ENCODE data around the gene ERI2.
"Not testable (repeated sequence)": the region's sequence is repeated elsewhere in the genome, so short reads cannot be mapped to it uniquely, and the experiment has no call there.

Gene ERI2

DNA sequence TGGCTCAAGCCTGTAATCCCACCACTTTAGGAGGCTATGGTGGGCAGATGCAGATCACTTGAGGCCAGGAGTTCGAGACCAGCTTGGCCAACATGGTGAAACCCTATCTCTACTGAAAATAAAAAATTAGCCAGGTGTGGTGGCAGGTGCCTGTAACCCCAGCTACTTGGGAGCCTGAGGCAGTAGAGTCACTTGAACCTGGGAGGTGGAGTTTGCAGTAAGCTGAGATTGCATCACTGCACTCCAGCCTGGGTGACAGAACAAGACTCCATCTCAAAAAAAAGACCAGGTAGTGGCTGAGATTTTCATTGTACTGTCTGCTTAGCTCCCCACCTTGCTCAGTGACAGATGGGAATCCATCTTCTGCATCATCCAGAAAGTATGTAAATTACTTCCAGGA lies 41.8 kb downstream of the ERI2 start:
- DNase-seq (ENCODE audit: low read depth in 2 of 2) = not testable (repeated sequence)

DNA sequence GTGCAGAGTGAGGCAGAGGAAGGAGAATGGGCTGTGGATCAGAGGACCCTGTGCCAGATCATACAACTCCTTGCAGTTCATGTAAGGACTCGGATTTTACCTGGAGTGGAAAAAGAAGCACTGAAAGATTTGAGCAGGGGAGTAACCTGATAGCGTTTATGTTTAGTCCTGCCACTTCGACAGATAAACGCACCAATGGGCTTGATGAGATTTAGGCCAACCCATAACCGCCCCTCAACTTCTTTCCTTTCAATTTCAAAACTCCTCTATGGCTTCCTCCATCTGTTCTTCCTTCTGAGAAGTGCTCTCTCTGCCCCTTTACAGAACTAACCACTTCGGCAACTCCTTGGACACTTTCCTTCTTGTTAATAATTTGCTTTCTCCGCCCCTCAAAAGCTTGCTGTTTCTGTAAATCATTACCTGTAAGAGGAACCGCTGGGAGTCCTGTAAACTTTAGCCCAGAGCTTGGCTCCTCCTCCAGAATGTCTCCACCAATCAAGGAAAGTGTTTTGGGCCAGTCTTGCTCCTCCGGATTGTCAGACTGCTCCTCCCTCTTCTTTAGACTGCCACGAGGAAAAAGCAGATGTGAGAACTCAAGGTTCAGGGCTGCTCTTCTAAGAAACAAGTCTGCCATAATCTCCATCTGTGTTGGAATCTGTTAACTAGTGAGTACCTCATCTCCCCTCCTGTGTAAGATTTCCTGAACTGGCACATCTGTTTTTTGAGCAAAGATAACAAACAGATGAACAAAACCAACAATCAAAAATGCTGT lies 42.6 kb downstream of the ERI2 start, which contains the start of gene ACSM3:
ACSM3 (plus strand) TSS at position 554 of the 772 bp plus-strand sequence. CDS start 6,021 bp downstream, outside the sequence.
- DNase-seq (ENCODE audit: low read depth in 2 of 2) = peak in 1 of 2 experiments; percentile 19

DNA sequence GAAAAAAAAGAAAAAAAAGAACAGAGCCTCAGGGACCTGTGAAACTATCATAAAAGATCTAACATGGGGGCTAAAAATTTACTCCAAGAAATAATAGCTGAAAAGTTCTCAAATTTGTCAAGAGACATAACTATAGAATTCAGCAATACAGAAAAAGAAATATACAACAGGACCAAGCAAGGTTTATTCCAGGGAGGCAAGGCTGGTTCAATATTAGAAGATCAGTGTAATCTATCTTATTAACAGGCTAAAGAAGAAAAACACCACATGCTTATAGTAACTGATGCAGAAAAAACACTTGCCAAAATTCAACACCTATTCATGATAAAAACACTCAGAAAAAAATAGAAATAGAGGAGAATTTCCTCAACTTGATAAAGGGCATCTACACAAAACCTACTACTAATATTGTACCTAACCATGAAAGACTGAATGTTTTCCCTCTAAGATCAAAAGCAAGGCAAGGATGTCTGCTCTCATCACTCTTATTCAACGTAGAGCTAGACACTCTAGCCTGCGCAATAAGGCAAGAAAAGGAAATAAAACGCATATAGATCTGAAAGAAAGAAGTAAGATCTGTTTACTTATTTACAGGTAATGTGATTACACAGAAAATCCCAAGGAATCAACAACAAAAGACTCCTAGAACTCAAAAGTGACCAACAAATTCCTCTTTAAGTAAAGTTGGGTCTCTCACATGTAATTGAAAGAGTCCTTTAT lies 43.7 kb downstream of the ERI2 start:
- no peak for DNase-seq (ENCODE audit: low read depth in 2 of 2)

DNA sequence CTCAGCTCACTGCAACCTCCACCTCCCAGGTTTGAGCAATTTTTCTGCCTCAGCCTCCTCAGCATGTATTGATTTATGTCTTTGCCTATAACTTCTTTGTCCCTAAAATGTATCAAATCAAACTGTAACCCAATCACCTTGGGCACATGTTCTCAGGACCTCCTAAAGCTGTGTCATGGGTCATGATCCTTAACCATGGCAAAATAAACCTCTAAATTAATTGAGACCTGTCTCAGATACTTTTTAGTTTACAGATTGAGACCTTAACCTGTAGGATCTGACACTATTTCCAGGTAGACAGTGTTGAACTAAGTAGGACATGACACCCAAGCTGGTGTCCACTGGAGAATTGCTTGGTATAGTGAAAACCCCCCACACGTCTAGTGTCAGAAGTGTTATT lies 45.1 kb downstream of the ERI2 start:
- DNase-seq (ENCODE audit: low read depth in 2 of 2) = no peak

DNA sequence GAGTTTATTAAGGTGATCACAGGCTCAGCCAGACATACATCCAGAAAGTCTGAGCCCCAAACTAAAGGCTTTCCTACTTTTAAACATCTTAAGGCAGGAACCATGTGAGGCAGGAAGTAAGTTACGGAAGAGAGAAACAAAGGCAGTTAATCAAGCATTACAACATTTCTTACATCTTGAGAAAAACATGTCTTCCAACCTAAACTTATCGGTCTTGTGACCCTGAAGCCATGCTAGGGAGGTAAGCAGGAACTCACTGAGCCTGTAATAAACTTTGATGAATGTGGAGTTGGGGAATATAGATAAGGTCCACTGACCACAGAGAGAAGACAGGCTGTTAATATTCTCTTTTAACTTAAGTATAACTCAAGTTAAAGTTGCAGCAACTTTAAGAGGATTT lies 45.9 kb downstream of the ERI2 start:
- no peak for DNase-seq (ENCODE audit: low read depth in 2 of 2)

DNA sequence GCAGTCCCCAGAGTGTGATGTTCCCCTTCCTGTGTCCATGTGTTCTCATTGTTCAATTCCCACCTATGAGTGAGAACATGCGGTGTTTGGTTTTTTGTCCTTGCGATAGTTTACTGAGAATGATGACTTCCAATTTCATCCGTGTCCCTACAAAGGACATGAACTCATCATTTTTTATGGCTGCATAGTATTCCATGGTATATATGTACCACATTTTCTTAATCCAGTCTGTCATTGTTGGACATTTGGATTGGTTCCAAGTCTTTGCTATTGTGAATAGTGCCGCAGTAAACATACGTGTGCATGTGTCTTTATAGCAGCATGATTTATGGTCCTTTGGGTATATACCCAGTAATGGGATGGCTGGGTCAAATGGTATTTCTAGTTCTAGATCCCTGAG lies 50.5 kb downstream of the ERI2 start:
- DNase-seq (ENCODE audit: low read depth in 2 of 2) = not testable (repeated sequence)

DNA sequence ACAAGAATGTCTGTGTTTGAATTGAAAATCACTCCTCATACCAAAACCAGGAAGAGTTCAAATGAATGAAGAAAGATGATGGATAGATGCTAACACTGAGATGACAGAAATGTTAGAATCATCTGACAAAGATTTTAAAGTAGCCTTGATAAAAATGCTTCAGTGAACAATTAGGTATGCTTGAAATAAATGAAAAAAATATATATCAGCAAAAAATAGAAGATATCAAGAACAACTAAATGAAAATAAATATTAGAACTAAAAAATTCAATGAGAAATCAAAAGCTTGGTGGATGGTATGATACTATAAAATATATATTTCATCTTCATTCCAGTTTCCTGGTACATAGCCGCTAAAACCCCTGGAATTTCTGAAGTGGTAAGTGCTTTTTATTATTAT lies 51.0 kb downstream of the ERI2 start:
- DNase-seq (ENCODE audit: low read depth in 2 of 2) = no peak

DNA sequence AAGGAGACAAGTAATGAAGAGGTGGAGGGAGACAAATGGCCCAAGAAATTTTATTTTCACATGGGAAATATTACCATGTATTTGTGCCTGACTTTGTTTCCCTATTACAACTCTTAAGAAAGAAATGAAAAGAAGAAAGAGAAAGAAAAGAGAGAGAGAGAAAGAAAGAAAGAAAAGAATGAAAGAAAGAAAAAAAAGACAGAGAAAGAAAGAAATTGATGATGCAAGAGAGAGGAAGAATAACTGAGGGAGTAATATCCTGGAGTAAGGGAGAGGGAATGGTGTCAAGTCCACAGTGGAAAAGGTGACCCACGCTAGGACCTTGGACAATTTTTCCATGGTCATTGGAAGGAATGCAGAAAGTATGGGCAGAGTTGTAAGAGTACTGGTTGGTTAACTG lies 52.5 kb downstream of the ERI2 start:
- no peak for DNase-seq (ENCODE audit: low read depth in 2 of 2)

DNA sequence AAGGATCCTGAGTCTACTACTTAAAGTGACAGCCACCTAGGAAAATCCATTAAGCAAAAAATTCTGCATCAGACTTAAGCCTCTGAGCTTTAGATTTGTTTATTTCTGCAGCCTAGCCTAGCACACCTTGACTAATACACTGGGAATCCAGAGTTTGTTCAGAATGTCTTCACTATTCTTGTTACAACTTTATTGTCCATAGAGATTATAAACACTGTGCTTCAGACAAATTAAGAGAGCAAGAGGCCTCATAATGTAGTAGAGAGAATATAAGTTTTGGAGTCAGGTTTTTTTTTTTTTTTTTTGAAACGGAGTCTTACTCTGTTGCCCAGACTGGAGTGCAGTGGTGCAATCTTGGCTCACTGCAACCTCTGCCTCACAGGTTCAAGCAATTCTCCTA lies 55.7 kb downstream of the ERI2 start:
- DNase-seq (ENCODE audit: low read depth in 2 of 2) = no peak

DNA sequence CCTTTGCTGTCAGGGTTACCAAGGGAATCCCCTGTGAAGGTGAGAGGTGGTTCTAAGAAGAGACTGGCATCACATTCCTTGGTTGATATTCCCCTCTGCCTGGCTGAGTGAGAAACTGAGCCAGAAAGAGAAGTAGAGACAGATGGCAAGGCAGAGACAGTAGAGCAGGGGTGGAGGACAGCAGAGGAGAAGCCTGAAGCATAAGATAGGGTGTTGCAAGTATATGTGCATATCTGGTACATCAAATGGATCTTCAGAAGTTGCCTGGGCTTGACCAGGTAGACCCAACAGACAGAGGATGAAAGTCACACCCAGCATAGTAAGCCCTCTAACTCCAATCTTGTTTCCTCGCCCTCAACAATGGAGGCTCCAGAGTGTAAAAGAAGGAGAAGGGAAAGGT lies 56.8 kb downstream of the ERI2 start:
- DNase-seq (ENCODE audit: low read depth in 2 of 2) = no peak

DNA sequence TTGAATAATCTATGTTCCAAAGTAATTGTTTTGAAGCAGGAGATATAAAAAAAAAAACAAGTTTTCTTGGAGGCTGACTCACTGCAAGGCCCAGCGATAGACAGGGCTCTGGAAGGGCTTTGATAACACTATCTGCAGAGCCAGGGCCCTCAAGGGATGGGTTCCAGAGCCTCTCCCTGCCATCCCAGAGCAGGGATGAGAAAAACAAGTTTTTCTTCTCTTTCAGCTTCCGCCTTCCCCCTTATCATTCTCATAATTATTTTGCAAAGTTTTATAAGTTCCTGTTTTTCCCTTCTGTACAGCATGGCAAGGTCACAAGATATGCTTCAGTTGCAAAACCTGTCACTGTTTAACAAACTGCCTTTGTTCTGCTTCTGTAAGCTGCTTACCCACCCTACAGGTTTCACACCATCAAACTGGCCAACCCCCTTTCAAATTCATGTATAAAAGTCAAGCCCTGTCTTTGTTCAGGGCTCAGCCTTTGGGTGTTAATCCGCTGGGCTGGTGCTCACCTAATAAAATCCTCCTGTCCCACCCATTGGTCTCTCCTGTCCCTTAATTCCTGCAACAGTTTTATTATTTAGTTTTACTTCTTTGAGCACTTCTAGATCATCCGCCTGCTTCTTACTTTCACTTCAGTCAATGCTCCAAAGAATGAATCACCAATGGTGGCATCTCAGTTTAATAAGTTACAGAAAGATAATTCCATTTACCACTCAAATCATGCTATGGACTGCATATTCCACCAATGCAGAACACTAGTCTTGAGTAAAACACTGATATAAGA lies 59.0 kb downstream of the ERI2 start:
- no peak for DNase-seq (ENCODE audit: low read depth in 2 of 2)

DNA sequence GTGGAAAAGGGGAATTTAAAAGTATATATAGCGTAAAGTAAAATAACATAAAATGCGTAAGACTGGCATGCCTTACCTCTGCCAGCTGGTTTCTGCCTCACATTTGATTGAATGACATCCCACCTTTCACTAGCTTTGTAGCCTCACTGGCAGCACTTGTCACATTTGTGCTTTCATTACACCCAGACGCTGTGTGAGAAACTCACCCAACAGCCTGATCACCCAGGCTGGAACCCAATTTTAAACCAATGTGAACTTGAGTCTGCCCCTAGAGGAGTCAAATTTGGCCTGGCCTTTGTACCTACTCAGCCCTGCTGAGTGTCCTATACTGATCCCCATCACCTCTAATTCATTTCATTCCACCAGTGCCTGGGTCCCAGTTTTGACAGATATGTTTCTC lies 59.8 kb downstream of the ERI2 start:
- DNase-seq (ENCODE audit: low read depth in 2 of 2) = no peak
